Thoracic aorta (tissue), 2 donors: ENCODE measurements around the gene DCN. TPM values are rescaled to one million over a fixed set of nuclear protein-coding genes. Genes with fewer than 3 reads are reported as not detected.

Experiments
- ATAC-seq: fragments of 150-250 bp; one replicate; pipeline ENCODE4 v1.8.0; 2017; ENCODE audit warnings: low read depth; ENCODE audit not compliant: insufficient number of reproducible peaks, low FRiP score
- DNase-seq: peaks from one replicate; pipeline ENCODE4 v3.0.0-alpha.2; 2020; ENCODE audit warnings: low spot score
- H3K27ac ChIP-seq, 2 donors: fragments of 200-600 bp; sonication (generic); 1 replicate in 1 of 2; 2 replicates in 1 of 2; pipeline ENCODE4 v1.5.1; 2016; ENCODE audit warnings: mild to moderate bottlenecking in 2 of 2, moderate library complexity in 2 of 2
- H3K27me3 ChIP-seq: fragments of 200-600 bp; sonication (generic); replicated peaks from 2 replicates; pipeline ENCODE4 v1.6.0; 2016; ENCODE audit warnings: mild to moderate bottlenecking; ENCODE audit not compliant: insufficient read depth
- H3K36me3 ChIP-seq: fragments of 200-600 bp; sonication (generic); one replicate; pipeline ENCODE4 v1.5.1; 2016
- H3K4me1 ChIP-seq, 2 donors: fragments of 200-600 bp; sonication (generic); 1 replicate in 1 of 2; 2 replicates in 1 of 2; pipeline versions ENCODE4 v1.5.1 to v1.6.0; 2016; ENCODE audit warnings: low read depth in 2 of 2, mild to moderate bottlenecking in 1 of 2; ENCODE audit not compliant: control insufficient read depth in 1 of 2
- H3K4me3 ChIP-seq: fragments of 200-600 bp; sonication (generic); 2 replicates; pipeline ENCODE4 v1.5.1; 2016; ENCODE audit warnings: mild to moderate bottlenecking
- H3K9me3 ChIP-seq: fragments of 200-600 bp; sonication (generic); 2 replicates; pipeline ENCODE4 v1.5.1; 2016
- CTCF ChIP-seq: fragments of 200-600 bp; sonication (generic); IDR thresholded peaks from one replicate; pipeline ENCODE4 v1.5.1; 2019; ENCODE audit warnings: antibody characterized with exemption
- total RNA-seq, 2 donors: library from RNA; depleted of rRNA; stranded (reverse); fragments of >200 nt; gene quantifications; one replicate each; pipeline versions ENCODE4 v1.1.0 to v1.2.3, GENCODE V29; 2016

Gene DCN
- total RNA-seq, 2 donors from 2014 or later, result 869 to 1,972 TPM

- DNase-seq (no peak), ATAC-seq (no peak)
- Histone ChIP-seq H3K27ac (no peak overlapping the region), H3K4me1 (no peaks in the 10 kb centered on the region), H3K27me3 (no peaks in the 10 kb centered on the region), H3K36me3 (no peaks in the 10 kb centered on the region), H3K4me3 (no peak overlapping the region), H3K9me3 (no peaks in the 10 kb centered on the region)
- TF ChIP-seq CTCF, result no peak
Observed at GRCh38 chr12:91108196-91108755, 74.3 kb downstream of the DCN start.

- Histone ChIP-seq H3K36me3 (no peaks in the 10 kb centered on the region), H3K9me3 (no peaks in the 10 kb centered on the region), H3K27ac (no peak overlapping the region), H3K27me3 (no peaks in the 10 kb centered on the region), H3K4me1 (no peaks in the 10 kb centered on the region), H3K4me3 (no peak overlapping the region)
- DNase-seq (no peak), ATAC-seq (no peak)
- no peak for TF ChIP-seq CTCF
Observed at GRCh38 chr12:91106283-91106682, 76.3 kb downstream of the DCN start.

- DNase-seq (no peak), ATAC-seq (no peak)
- TF ChIP-seq CTCF, result no peak
- Histone ChIP-seq H3K4me3 (no peak overlapping the region), H3K27me3 (no peaks in the 10 kb centered on the region), H3K9me3 (no peaks in the 10 kb centered on the region), H3K27ac (no peak overlapping the region), H3K36me3 (no peaks in the 10 kb centered on the region), H3K4me1 (no peaks in the 10 kb centered on the region)
Observed at GRCh38 chr12:91105807-91106206, 76.8 kb downstream of the DCN start.

GRCh38 chr12:91104812-91105466 is 77.7 kb downstream of the DCN start:
- no peak for TF ChIP-seq CTCF
- H3K9me3 ChIP-seq, result no peaks in the 10 kb centered on the region

GRCh38 chr12:91103624-91104023 is 79.0 kb downstream of the DCN start:
- no peak for TF ChIP-seq CTCF
- ATAC-seq (no peak), DNase-seq (no peak)
- H3K4me3 ChIP-seq, result no peak overlapping the region
- H3K9me3 ChIP-seq, result no peaks in the 10 kb centered on the region
- no peak overlapping the region for H3K27ac ChIP-seq
- H3K4me1 ChIP-seq, result peaks cover under 1 to 4% of the 10 kb centered on the region in 2 donors
- no peaks in the 10 kb centered on the region for H3K27me3 ChIP-seq
- H3K36me3 ChIP-seq, result no peaks in the 10 kb centered on the region

More at GRCh38 chr12:91104812-91105466, 77.7 kb downstream of the DCN start:
- no peaks in the 10 kb centered on the region for H3K4me1 ChIP-seq
- H3K27ac ChIP-seq, result no peak overlapping the region
- ATAC-seq (no peak), DNase-seq (no peak)
- H3K27me3 ChIP-seq, result no peaks in the 10 kb centered on the region
- no peak overlapping the region for H3K4me3 ChIP-seq
- H3K36me3 ChIP-seq, result no peaks in the 10 kb centered on the region
